HG03064 (cell line): ENCODE data around the gene PCDHGA10.
"Not testable (repeated sequence)": the region's sequence is repeated elsewhere in the genome, so short reads cannot be mapped to it uniquely, and the experiment has no call there.

Experiments used
- ATAC-seq: cut with Tn5 transposase; IDR thresholded peaks from one replicate; pipeline ENCODE4 v1.9.1; 2021; ENCODE audit warnings: low read depth; ENCODE audit not compliant: unreplicated experiment

Gene PCDHGA10

GRCh38 chr5:141392429-141393198, 20.2 kb upstream of the PCDHGA10 start, which contains the start of gene PCDHGA8:
Gene PCDHGA8, plus strand, starts transcription at chr5:141392633. Its CDS starts 181 bp downstream, at chr5:141392814.
- ATAC-seq, result no peak

- ATAC-seq, result no peak
These were observed 19.5 kb upstream of the PCDHGA10 start for GRCh38 chr5:141393267-141393666.

- not testable (repeated sequence) for ATAC-seq
These were observed 18.2 kb upstream of the PCDHGA10 start for GRCh38 chr5:141394401-141395187.

- ATAC-seq, result peak; percentile 98
These were observed 14.8 kb upstream of the PCDHGA10 start, which contains the start of gene PCDHGB5 for GRCh38 chr5:141397756-141398551. Gene PCDHGB5, plus strand, starts transcription at chr5:141397947. Its CDS starts 181 bp downstream, at chr5:141398128.

GRCh38 chr5:141398608-141399007, 14.2 kb upstream of the PCDHGA10 start:
- no peak for ATAC-seq

- no peak for ATAC-seq
These were observed 13.1 kb upstream of the PCDHGA10 start for GRCh38 chr5:141399555-141400258.

GRCh38 chr5:141402553-141403243, 10.1 kb upstream of the PCDHGA10 start, which contains the start of gene PCDHGA9:
Gene PCDHGA9, plus strand, starts transcription at chr5:141402778. Its CDS starts 175 bp downstream, at chr5:141402953.
- ATAC-seq, result no peak

- ATAC-seq, result no peak
These were observed 9.4 kb upstream of the PCDHGA10 start for GRCh38 chr5:141403387-141403786.

GRCh38 chr5:141407790-141408505, 4.8 kb upstream of the PCDHGA10 start, which contains the start of gene PCDHGB6:
Gene PCDHGB6, plus strand, starts transcription at chr5:141408021. Its CDS starts 182 bp downstream, at chr5:141408203.
- ATAC-seq, result not testable (repeated sequence)

GRCh38 chr5:141409598-141410306, 3.0 kb upstream of the PCDHGA10 start:
- no peak for ATAC-seq

- no peak for ATAC-seq
These were observed 1.2 kb upstream of the PCDHGA10 start for GRCh38 chr5:141411575-141411974.

- no peak for ATAC-seq
These were observed 818 bp downstream of the PCDHGA10 start for GRCh38 chr5:141413540-141414069.

GRCh38 chr5:141414548-141415274, 1.9 kb downstream of the PCDHGA10 start:
- ATAC-seq, result not testable (repeated sequence)

- not testable (repeated sequence) for ATAC-seq
These were observed 2.5 kb downstream of the PCDHGA10 start for GRCh38 chr5:141415275-141415618.

GRCh38 chr5:141417494-141418172, 4.8 kb downstream of the PCDHGA10 start, which contains the start of gene PCDHGB7:
Gene PCDHGB7, plus strand, starts transcription at chr5:141417677. Its CDS starts 183 bp downstream, at chr5:141417860.
- ATAC-seq, result peak; percentile 74

- no peak for ATAC-seq
These were observed 6.5 kb downstream of the PCDHGA10 start for GRCh38 chr5:141419074-141419880.
